Astrocyte of the spinal cord (primary cell): ENCODE results near the gene RPTOR.

ENCODE experiments used
- DNase-seq: peaks from one replicate; pipeline ENCODE4 v3.0.0; 2011; ENCODE audit warnings: low read depth, low spot score
- H3K4me3 ChIP-seq: 2 replicates; pipeline ENCODE4 v1.5.1; 2011; ENCODE audit warnings: low read depth, mild to moderate bottlenecking, low read length, moderate library complexity
- in situ Hi-C: cut with HindIII; loops from 2 replicates; pipeline ENCODE4 v1.10.0; 2017; ENCODE audit warnings: low sequenced_read_pairs
- TF ChIP-seq, protein P1 (sequence below): IDR thresholded peaks from 2 replicates; pipeline ENCODE4 v1.5.1; 2012; ENCODE audit warnings: low read depth, mild to moderate bottlenecking, low read length, inconsistent platforms

RPTOR gene

DNA sequence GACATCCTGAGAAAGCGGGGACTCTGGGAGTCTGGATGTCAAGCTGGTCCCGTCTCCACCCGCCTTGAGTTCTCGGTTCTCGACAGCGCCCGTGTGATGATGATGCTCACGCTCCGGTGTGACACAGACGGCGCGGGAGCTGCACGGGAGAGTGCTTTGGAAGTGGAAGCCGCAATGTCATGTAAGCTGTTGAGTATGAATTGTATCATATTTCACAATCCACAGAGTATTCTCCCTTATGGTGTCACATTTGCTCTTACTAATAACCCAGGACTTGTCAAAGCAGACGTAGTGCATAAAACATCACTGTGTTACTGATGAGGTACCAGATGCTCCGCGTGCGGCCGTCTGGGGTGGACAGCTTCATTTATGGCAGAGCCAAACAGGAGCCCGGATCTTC is 229.5 kb downstream of the RPTOR start:
- DNase-seq: no peak
- no peak overlapping the region for H3K4me3 ChIP-seq
- TF ChIP-seq, protein P1, sequence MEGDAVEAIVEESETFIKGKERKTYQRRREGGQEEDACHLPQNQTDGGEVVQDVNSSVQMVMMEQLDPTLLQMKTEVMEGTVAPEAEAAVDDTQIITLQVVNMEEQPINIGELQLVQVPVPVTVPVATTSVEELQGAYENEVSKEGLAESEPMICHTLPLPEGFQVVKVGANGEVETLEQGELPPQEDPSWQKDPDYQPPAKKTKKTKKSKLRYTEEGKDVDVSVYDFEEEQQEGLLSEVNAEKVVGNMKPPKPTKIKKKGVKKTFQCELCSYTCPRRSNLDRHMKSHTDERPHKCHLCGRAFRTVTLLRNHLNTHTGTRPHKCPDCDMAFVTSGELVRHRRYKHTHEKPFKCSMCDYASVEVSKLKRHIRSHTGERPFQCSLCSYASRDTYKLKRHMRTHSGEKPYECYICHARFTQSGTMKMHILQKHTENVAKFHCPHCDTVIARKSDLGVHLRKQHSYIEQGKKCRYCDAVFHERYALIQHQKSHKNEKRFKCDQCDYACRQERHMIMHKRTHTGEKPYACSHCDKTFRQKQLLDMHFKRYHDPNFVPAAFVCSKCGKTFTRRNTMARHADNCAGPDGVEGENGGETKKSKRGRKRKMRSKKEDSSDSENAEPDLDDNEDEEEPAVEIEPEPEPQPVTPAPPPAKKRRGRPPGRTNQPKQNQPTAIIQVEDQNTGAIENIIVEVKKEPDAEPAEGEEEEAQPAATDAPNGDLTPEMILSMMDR: no peak
- in situ Hi-C loops: no loop called here

DNA sequence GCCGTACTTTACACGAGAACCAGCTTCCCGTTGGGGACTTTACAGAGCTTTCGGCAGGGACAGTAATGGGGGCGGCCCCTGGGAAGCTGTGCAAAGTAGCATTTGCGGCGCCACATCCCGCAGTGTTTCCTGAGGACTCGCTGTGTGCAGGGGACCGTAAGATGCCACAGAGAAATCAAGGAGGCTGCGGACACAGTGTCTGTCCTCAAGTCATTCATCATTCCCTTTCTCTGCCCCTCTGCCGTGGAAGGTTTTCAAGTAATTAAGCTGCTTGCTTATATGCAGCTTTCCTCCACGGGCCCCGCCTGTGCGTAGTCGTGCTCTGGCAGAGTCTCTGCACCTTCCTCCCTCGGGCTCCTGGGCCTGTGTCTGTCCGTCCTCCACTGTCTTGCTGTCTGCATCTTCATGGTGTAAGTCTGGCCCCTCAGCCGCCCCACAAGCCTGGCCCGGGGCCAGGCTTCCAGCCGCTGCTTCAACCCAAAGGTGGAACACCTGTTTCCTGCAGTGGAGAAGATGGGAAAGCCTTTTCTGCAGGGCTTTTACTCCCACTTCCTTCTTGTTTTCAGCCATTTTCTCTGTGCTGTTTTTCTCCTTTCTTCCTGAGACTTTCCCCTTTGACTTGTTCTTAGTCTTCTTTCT is 230.1 kb downstream of the RPTOR start:
- no peak for DNase-seq
- TF ChIP-seq, protein P1: no peak
- in situ Hi-C loops: no loop called here
- no peak overlapping the region for H3K4me3 ChIP-seq

DNA sequence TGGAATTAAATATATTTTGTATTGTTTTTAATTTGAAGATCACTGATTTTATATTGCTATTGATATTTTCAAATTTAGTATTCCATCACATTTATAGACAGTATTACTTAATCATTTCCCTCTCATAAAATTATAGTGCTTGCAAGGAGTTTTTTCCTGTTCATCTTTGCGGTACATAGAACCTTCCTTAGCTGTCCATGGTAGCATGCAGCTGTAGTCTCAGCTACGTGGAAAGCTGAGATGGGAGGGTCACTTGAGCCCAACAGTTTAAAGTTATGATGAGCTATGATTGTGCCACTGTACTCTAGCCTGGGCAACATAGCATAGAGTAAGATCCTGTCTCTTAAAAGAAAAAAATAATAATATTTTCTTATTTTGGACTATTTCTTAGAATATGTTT is 231.2 kb downstream of the RPTOR start:
- TF ChIP-seq, protein P1: no peak
- DNase-seq: no peak
- no peak overlapping the region for H3K4me3 ChIP-seq
- in situ Hi-C loops: no loop called here

DNA sequence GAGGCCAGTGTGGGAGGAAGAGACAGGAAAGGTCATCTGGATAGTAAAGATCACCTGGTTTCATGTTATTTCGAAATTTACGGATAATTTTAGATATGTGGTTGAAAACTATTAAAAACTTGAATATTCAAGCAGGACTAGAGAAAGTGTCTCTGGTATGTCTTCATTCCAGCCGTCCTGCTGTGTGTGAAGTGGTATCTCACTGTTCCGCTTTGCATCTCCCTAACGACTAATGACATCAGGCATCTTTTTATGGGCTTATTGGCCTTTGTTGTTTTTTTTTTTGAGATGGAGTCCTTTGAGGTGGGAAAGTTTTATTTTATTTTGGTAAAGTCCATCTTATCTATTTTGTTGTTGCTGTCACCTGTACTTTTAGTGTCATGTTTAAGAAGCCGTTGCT is 232.6 kb downstream of the RPTOR start:
- TF ChIP-seq, protein P1: no peak
- no peak for DNase-seq
- in situ Hi-C loops: no loop called here

DNA sequence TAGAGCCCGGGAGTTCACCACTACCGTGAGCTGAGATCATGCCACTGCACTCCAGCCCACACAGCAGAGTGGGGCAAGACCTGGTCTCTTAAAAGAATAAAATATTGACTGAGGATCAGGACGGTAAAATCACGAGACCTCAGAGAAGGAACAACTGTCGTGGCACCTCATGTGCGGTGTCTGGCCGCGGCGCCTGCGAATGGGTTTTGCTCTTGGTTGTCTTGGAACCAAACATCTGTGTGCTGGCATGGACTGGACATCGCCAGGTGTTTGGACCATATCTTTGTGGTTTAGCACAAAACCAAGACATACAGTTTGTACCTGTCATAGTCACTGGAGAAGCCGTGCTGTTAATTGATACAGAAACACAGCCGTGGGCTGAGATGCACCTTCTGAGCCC is 234.1 kb downstream of the RPTOR start:
- no peak for DNase-seq
- H3K4me3 ChIP-seq: no peak overlapping the region
- TF ChIP-seq, protein P1: no peak
- in situ Hi-C loops: no loop called here

More for the DNA sequence above, 232.6 kb downstream of the RPTOR start:
- no peak overlapping the region for H3K4me3 ChIP-seq

DNA sequence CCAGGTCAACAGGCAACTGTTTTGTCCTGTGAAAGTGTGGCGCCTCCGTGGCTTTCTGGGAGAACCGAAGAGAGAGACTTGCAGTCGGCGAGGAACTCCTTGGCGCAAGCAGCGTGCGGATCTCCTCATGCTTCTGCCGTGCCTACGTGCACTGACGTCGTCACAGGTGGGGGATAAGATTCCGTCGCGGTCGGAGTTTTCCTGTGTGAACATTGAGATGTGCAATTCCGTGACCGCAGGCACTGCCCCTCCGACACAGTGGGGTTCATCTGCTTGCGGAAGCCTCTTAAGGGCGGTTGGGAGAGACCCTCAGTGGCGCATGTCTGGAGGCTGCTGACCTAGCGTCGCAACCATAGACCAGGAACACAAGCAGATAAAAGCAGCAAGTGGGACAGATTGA is 234.7 kb downstream of the RPTOR start:
- DNase-seq: no peak
- H3K4me3 ChIP-seq: no peak overlapping the region
- TF ChIP-seq, protein P1: no peak
- in situ Hi-C loops: no loop called here

DNA sequence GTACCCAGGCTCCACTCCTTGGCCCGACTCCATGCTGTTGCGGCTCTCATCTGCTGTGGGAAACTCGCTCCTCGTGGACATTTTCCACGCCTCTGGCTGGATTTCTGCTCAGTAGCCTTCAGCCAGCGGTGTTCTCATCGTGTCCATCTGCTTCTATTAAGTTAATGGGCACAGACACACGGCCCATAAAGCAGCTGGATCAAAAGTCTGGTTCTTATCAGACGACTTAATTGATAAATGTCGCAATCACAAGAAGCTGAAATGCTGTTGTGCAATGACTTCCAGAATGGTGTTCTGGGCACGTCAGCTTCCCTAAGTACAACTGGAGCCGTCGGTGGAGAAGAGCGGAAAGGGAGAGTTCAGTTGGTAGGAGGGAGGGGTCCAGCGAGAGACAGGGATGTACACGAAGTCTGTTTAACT is 235.3 kb downstream of the RPTOR start:
- H3K4me3 ChIP-seq: no peak overlapping the region
- in situ Hi-C loops: no loop called here
- TF ChIP-seq, protein P1: no peak
- DNase-seq: no peak
